Gastrocnemius medialis (tissue), 4 donors: ENCODE measurements around the gene CFAP46.

Experiments used
- POLR2A ChIP-seq, 2 donors: fragments of 450-650 bp; IDR thresholded peaks; one replicate each; pipeline ENCODE4 v1.6.1; 2017; ENCODE audit warnings: antibody characterized with exemption in 2 of 2, mild to moderate bottlenecking in 2 of 2, moderate library complexity in 2 of 2
- TF ChIP-seq, protein P1 (sequence below), 5 experiments: fragments of 450-650 bp in 3 of 5; fragments of 200-600 bp in 2 of 5; sonication (generic) in 2 of 5; IDR thresholded peaks in 4 of 5; conservative IDR thresholded peaks in 1 of 5; 1 replicate in 4 of 5; 2 replicates in 1 of 5; pipeline ENCODE4 v1.5.1; 2016 to 2019; ENCODE audit warnings: antibody characterized with exemption in 5 of 5, mild to moderate bottlenecking in 3 of 5, moderate library complexity in 3 of 5

DNA sequence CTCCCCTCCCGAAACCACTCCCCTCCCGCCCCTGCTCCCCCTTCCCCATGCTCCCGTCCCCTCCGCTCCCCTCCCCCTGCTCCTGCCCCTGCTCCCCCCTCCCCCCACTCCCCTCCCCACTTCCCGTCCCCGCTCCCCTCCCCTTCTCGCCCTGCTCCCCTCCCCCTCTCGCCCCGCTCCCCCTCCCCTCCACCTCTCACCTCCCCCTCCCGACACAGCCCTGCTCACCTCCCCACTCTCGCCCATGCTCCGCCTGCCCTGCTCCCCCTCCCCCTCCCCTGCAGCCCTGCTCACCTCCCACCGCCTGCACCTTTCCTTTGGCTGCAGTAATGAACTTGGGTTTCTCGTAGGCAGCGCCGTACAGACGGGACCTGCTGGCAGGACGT is 106.5 kb downstream of the CFAP46 start:
- no peak for TF ChIP-seq POLR2A (IDR thresholded peaks at IDR 0.05)
- TF ChIP-seq, protein P1, sequence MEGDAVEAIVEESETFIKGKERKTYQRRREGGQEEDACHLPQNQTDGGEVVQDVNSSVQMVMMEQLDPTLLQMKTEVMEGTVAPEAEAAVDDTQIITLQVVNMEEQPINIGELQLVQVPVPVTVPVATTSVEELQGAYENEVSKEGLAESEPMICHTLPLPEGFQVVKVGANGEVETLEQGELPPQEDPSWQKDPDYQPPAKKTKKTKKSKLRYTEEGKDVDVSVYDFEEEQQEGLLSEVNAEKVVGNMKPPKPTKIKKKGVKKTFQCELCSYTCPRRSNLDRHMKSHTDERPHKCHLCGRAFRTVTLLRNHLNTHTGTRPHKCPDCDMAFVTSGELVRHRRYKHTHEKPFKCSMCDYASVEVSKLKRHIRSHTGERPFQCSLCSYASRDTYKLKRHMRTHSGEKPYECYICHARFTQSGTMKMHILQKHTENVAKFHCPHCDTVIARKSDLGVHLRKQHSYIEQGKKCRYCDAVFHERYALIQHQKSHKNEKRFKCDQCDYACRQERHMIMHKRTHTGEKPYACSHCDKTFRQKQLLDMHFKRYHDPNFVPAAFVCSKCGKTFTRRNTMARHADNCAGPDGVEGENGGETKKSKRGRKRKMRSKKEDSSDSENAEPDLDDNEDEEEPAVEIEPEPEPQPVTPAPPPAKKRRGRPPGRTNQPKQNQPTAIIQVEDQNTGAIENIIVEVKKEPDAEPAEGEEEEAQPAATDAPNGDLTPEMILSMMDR (IDR thresholded peaks at IDR 0.05 in 4 of 5, conservative IDR thresholded peaks at IDR 0.05 in 1 of 5): no peak
